Activated naive CD4-positive, alpha-beta T cell treated with anti-CD3 and anti-CD28 coated beads, Interleukin-2, amount 50 U/mL, for 72 hours (primary cell): Measurements from ENCODE around the gene COL6A1. TPM values are rescaled to one million over a fixed set of nuclear protein-coding genes. Genes with fewer than 3 reads are reported as not detected.

Source experiments
- ATAC-seq, 2 donors: fragments of 150-1000 bp; cut with Tn5 transposase; 2 replicates each; pipeline ENCODE4 v1.10.0; 2021; ENCODE audit warnings: mild to moderate bottlenecking in 2 of 2, moderate library complexity in 2 of 2
- DNase-seq, 2 donors: peaks; one replicate each; pipeline ENCODE4 v3.0.0; 2021 to 2022; ENCODE audit warnings: low spot score in 2 of 2
- H3K27ac Mint-ChIP-seq, 2 donors: one replicate each; pipeline ENCODE4 v1.8.0; 2022; ENCODE audit warnings: mild to moderate bottlenecking in 2 of 2, mixed read lengths in 2 of 2
- H3K36me3 Mint-ChIP-seq, 2 donors: one replicate each; pipeline ENCODE4 v1.8.0; 2022; ENCODE audit warnings: mixed read lengths in 2 of 2
- H3K9me3 Mint-ChIP-seq, 2 donors: one replicate each; pipeline ENCODE4 v1.8.0; 2022; ENCODE audit warnings: mixed read lengths in 2 of 2
- total RNA-seq, 2 donors: library from RNA; stranded (reverse); gene quantifications; one replicate each; pipeline ENCODE4 v1.2.3, GENCODE V29; 2022

The COL6A1 gene
- total RNA-seq, 2 donors from 2014 or later = 2.0 to 4.7 TPM

GRCh38 chr21:46052703-46053651, 71.4 kb downstream of the COL6A1 start:
- DNase-seq (peak in 1 of 2 donors; percentile 25), ATAC-seq (peak; percentile 80 to 82)
- no peaks in the 10 kb centered on the region for H3K36me3 Mint-ChIP-seq
- H3K9me3 Mint-ChIP-seq = no peaks in the 10 kb centered on the region
- H3K27ac Mint-ChIP-seq = no peak overlapping the region

DNA sequence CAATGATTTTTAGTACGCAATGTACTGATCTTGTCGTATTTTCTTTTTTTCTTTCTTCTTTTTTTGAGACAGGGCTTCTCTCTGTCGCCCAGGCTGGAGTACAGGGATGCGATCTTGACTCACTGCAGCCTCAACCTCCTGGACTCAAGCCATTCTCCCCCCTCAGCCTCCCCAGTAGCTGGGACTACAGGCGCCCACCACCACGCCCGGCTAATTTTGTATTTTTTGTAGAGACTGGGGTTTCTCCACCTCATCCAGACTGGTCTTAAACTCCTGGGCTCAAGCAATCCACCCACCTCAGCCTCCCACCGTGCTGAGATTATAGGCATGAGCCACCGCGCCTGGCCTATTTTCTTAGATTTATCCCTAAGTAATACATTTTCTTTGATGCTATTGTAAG, 72.5 kb downstream of the COL6A1 start:
- H3K36me3 Mint-ChIP-seq = peaks cover 0 to 4% of the 10 kb centered on the region in 2 donors
- ATAC-seq (no peak), DNase-seq (no peak)
- peaks cover 0 to 7% of the 10 kb centered on the region in 2 donors for H3K9me3 Mint-ChIP-seq
- peak overlapping the region in 1 of 2 donors; percentile 41 for H3K27ac Mint-ChIP-seq

- Mint-ChIP-seq H3K36me3 (peaks cover 0 to 4% of the 10 kb centered on the region in 2 donors), H3K9me3 (peaks cover 0 to 11% of the 10 kb centered on the region in 2 donors), H3K27ac (peak overlapping the region in 1 of 2 donors; percentile 41)
- DNase-seq (peak in 1 of 2 donors; percentile 51), ATAC-seq (no peak)
These were observed 72.9 kb downstream of the COL6A1 start for GRCh38 chr21:46054451-46054881.

Other genes starting within 250 kb of the COL6A1 start
- 10 to 100 TPM; 11.9 to 14.2 TPM for gene COL6A2, start 116.3 kb downstream of the COL6A1 start, total RNA-seq
- gene FTCD, start 173.8 kb downstream of the COL6A1 start, total RNA-seq = under 1 TPM; 0.21 to 0.39 TPM
- 1 to 10 TPM; 7.1 to 8.9 TPM for gene SPATC1L, start 202.7 kb downstream of the COL6A1 start, total RNA-seq
- gene LSS, start 247.0 kb downstream of the COL6A1 start, total RNA-seq = 10 to 100 TPM; 17.8 to 26.2 TPM